RWPE1 (cell line): Measurements from ENCODE around the gene NEK10.
"Not testable (repeated sequence)": the region's sequence is repeated elsewhere in the genome, so short reads cannot be mapped to it uniquely, and the experiment has no call there.

ENCODE experiments used
- CTCF ChIA-PET: fragments of 350-600 bp; sonication (Branson Sonifier 250); formaldehyde crosslinking; extraction: SDS; loops from one replicate; lab custom pipeline; 2021; lab: Yijun Ruan, JAX
- POLR2A ChIA-PET: fragments of 400-600 bp; formaldehyde crosslinking; extraction: SDS; loops from one replicate; lab custom pipeline; 2020; ENCODE audit warnings: antibody characterized with exemption; ENCODE audit not compliant: low non-redundant PET; lab: Yijun Ruan, JAX
- DNase-seq: peaks from one replicate; pipeline ENCODE4 v3.0.0; 2012; ENCODE audit warnings: low spot score
- H3K27ac ChIP-seq: fragments of 450-650 bp; 2 replicates; pipeline ENCODE4 v1.5.1; 2017
- CTCF ChIP-seq: fragments of 450-650 bp; conservative IDR thresholded peaks from 2 replicates; pipeline ENCODE4 v1.5.1; 2017; ENCODE audit warnings: low read depth, mild to moderate bottlenecking

Gene NEK10

GRCh38 chr3:27344192-27344591 is 25.0 kb downstream of the NEK10 start:
- H3K27ac ChIP-seq: no peak overlapping the region
- ChIA-PET CTCF (no interaction called here), POLR2A (no interaction called here)
- no peak for TF ChIP-seq CTCF
- no peak for DNase-seq

- CTCF ChIA-PET: no interaction called here
- TF ChIP-seq CTCF: no peak
- DNase-seq: no peak
- H3K27ac ChIP-seq: no peak overlapping the region
- POLR2A ChIA-PET: no interaction called here
Measured at GRCh38 chr3:27342267-27342666, 26.9 kb downstream of the NEK10 start.

GRCh38 chr3:27340534-27340933 is 28.6 kb downstream of the NEK10 start:
- ChIA-PET POLR2A (no interaction called here), CTCF (no interaction called here)
- no peak for TF ChIP-seq CTCF
- H3K27ac ChIP-seq: no peak overlapping the region
- no peak for DNase-seq

- TF ChIP-seq CTCF: no peak
- ChIA-PET CTCF (no interaction called here), POLR2A (no interaction called here)
- no peak overlapping the region for H3K27ac ChIP-seq
- no peak for DNase-seq
Measured at GRCh38 chr3:27335571-27335970, 33.6 kb downstream of the NEK10 start.

- no peak overlapping the region for H3K27ac ChIP-seq
- ChIA-PET POLR2A (no interaction called here), CTCF (no interaction called here)
- no peak for DNase-seq
- no peak for TF ChIP-seq CTCF
Measured at GRCh38 chr3:27333843-27334242, 35.3 kb downstream of the NEK10 start.

- DNase-seq, CTCF ChIA-PET, H3K27ac ChIP-seq, POLR2A ChIA-PET: not testable (repeated sequence)
Measured at GRCh38 chr3:27328982-27329762, 40.0 kb downstream of the NEK10 start.

GRCh38 chr3:27326629-27327545 is 42.3 kb downstream of the NEK10 start:
- no peak for TF ChIP-seq CTCF
- POLR2A ChIA-PET: no interaction called here
- no peak for DNase-seq
- no peak overlapping the region for H3K27ac ChIP-seq
- CTCF ChIA-PET: no interaction called here
